Vagina (tissue), 2 donors: ENCODE measurements around the gene TXNL4A. TPM values are rescaled to one million over a fixed set of nuclear protein-coding genes. Genes with fewer than 3 reads are reported as not detected.
A peak's percentile ranks its signal among the peaks of the same experiment; 100 is the strongest.
"Not testable (repeated sequence)": the region's sequence is repeated elsewhere in the genome, so short reads cannot be mapped to it uniquely, and the experiment has no call there.

Experiments
- DNase-seq, 2 donors: peaks; one replicate each; pipeline ENCODE4 v3.0.0-alpha.2; 2017; ENCODE audit errors: extremely low spot score in 2 of 2
- H3K27ac ChIP-seq: fragments of 200-600 bp; sonication (generic); one replicate; pipeline ENCODE4 v1.5.1; 2019
- H3K27me3 ChIP-seq: fragments of 200-600 bp; sonication (generic); one replicate; pipeline ENCODE4 v1.5.1; 2019
- H3K36me3 ChIP-seq, 2 donors: fragments of 200-600 bp; sonication (generic); one replicate each; pipeline ENCODE4 v1.5.1; 2017 to 2019
- H3K4me1 ChIP-seq: fragments of 200-600 bp; sonication (generic); one replicate; pipeline ENCODE4 v1.5.1; 2019
- H3K4me3 ChIP-seq, 2 donors: fragments of 200-600 bp; sonication (generic); 1 replicate in 1 of 2; 2 replicates in 1 of 2; pipeline ENCODE4 v1.5.1; 2016 to 2019
- H3K9me3 ChIP-seq: fragments of 200-600 bp; sonication (generic); one replicate; pipeline ENCODE4 v1.5.1; 2019
- CTCF ChIP-seq, 3 experiments: fragments of 450-650 bp in 2 of 3; fragments of 200-600 bp in 1 of 3; sonication (generic) in 1 of 3; IDR thresholded peaks; one replicate each; pipeline ENCODE4 v1.5.1; 2017 to 2019; ENCODE audit warnings: antibody characterized with exemption in 3 of 3, mild to moderate bottlenecking in 2 of 3, moderate library complexity in 2 of 3
- POLR2A ChIP-seq, 2 donors: fragments of 450-650 bp; IDR thresholded peaks; one replicate each; pipeline ENCODE4 v1.6.1; 2017; ENCODE audit warnings: antibody characterized with exemption in 2 of 2, mild to moderate bottlenecking in 2 of 2, moderate library complexity in 2 of 2
- POLR2AphosphoS5 ChIP-seq, 2 donors: sonication (generic); formaldehyde crosslinking; IDR thresholded peaks; one replicate each; pipeline ENCODE4 v1.9.0; 2017; ENCODE audit warnings: antibody characterized with exemption in 2 of 2, mild to moderate bottlenecking in 2 of 2, low read depth in 1 of 2; ENCODE audit not compliant: insufficient read depth in 1 of 2
- intact Hi-C: fragments of 100-400 bp; cut with DNase I; formaldehyde crosslinking; loops from one replicate; pipeline ENCODE4 v1.15.1; 2023
- total RNA-seq: library from RNA; depleted of rRNA; stranded (reverse); fragments of >200 nt; gene quantifications from one replicate; pipeline ENCODE4 v1.2.3, GENCODE V29; 2016

Gene TXNL4A
- total RNA-seq, 1 donor from 2014 or later = 24.8 TPM

GRCh38 chr18:80034068-80034851, 45.9 kb upstream of the TXNL4A start, which contains the start of gene RBFA:
Gene RBFA (plus strand): TSS chr18:80034434. CDS start chr18:80034496, 62 bp downstream.
- Histone ChIP-seq H3K27ac (peak within 1 kb of the TSS; percentile 80), H3K9me3 (no peaks in the 10 kb centered on the region), H3K4me1 (peaks cover 17% of the 10 kb centered on the region), H3K27me3 (no peaks in the 10 kb centered on the region), H3K4me3 (peak within 1 kb of the TSS; percentile 74), H3K36me3 (no peaks in the 10 kb centered on the region)
- peak; percentile 20 to 46 (median 27) for TF ChIP-seq CTCF (IDR thresholded peaks at IDR 0.05)
- TF ChIP-seq POLR2AphosphoS5 (IDR thresholded peaks at IDR 0.05; ENCODE audit: insufficient read depth in 1 of 2, low read depth in 1 of 2) = peak in 1 of 2 donors; percentile 70
- peak in 1 of 2 donors; percentile 18 for TF ChIP-seq POLR2A (IDR thresholded peaks at IDR 0.05)
- intact Hi-C loops = loop anchor here (10.0 kb wide), 1 partner anchor 71 kb away; the partner anchor contains the start of gene ADNP2
- peak; percentile 98 to 100 for DNase-seq

- peak overlapping the region; percentile 80 for H3K27ac ChIP-seq
- TF ChIP-seq POLR2A (IDR thresholded peaks at IDR 0.05) = peak in 1 of 2 donors; percentile 16
- peak in 1 of 2 donors; percentile 68 for TF ChIP-seq POLR2AphosphoS5 (IDR thresholded peaks at IDR 0.05; ENCODE audit: insufficient read depth in 1 of 2, low read depth in 1 of 2)
- no peak for TF ChIP-seq CTCF (IDR thresholded peaks at IDR 0.05)
- intact Hi-C loops = loop anchor here (10.0 kb wide), 1 partner anchor 71 kb away; the partner anchor contains the start of gene ADNP2
- DNase-seq = no peak
- H3K36me3 ChIP-seq = no peaks in the 10 kb centered on the region
- H3K4me3 ChIP-seq = peak overlapping the region; percentile 74
- H3K27me3 ChIP-seq = no peaks in the 10 kb centered on the region
- H3K4me1 ChIP-seq = peaks cover 17% of the 10 kb centered on the region
- H3K9me3 ChIP-seq = no peaks in the 10 kb centered on the region
Observed at GRCh38 chr18:80033181-80034067, 45.1 kb upstream of the TXNL4A start.

- Histone ChIP-seq H3K4me1 (peaks cover 2% of the 10 kb centered on the region), H3K4me3 (no peak overlapping the region), H3K27me3 (no peaks in the 10 kb centered on the region), H3K36me3 (peaks cover 0 to 8% of the 10 kb centered on the region in 2 donors), H3K9me3 (peaks cover 17% of the 10 kb centered on the region), H3K27ac (no peak overlapping the region)
- TF ChIP-seq POLR2A (IDR thresholded peaks at IDR 0.05) = no peak
- TF ChIP-seq POLR2AphosphoS5 (IDR thresholded peaks at IDR 0.05; ENCODE audit: insufficient read depth in 1 of 2, low read depth in 1 of 2) = no peak
- TF ChIP-seq CTCF (IDR thresholded peaks at IDR 0.05) = no peak
- intact Hi-C loops = loop anchor here (10.0 kb wide), 1 partner anchor 75 kb away; the partner anchor contains the start of gene ADNP2
- no peak for DNase-seq
Observed at GRCh38 chr18:80029690-80030089, 41.3 kb upstream of the TXNL4A start.

- Histone ChIP-seq H3K36me3 (peaks cover 0 to 17% of the 10 kb centered on the region in 2 donors), H3K9me3 (peaks cover 37% of the 10 kb centered on the region)
- H3K4me1 ChIP-seq, intact Hi-C loops, H3K27me3 ChIP-seq, H3K27ac ChIP-seq, DNase-seq, H3K4me3 ChIP-seq: not testable (repeated sequence)
Observed at GRCh38 chr18:80027719-80028118, 39.4 kb upstream of the TXNL4A start.

GRCh38 chr18:80026363-80026762, 38.0 kb upstream of the TXNL4A start:
- Histone ChIP-seq H3K27me3 (no peaks in the 10 kb centered on the region), H3K4me1 (no peaks in the 10 kb centered on the region), H3K27ac (no peak overlapping the region), H3K4me3 (no peak overlapping the region), H3K9me3 (peaks cover 51% of the 10 kb centered on the region), H3K36me3 (peaks cover 0 to 27% of the 10 kb centered on the region in 2 donors)
- no peak for TF ChIP-seq POLR2A (IDR thresholded peaks at IDR 0.05)
- no peak for TF ChIP-seq POLR2AphosphoS5 (IDR thresholded peaks at IDR 0.05; ENCODE audit: insufficient read depth in 1 of 2, low read depth in 1 of 2)
- no peak for TF ChIP-seq CTCF (IDR thresholded peaks at IDR 0.05)
- intact Hi-C loops = no loop called here
- no peak for DNase-seq
